GM19025 (cell line): Measurements from ENCODE around the gene RPL10A.

ENCODE experiments used
- ATAC-seq: cut with Tn5 transposase; IDR thresholded peaks from one replicate; pipeline ENCODE4 v1.9.1; 2021; ENCODE audit warnings: mild to moderate bottlenecking, low read depth, moderate library complexity; ENCODE audit not compliant: unreplicated experiment

RPL10A gene

DNA sequence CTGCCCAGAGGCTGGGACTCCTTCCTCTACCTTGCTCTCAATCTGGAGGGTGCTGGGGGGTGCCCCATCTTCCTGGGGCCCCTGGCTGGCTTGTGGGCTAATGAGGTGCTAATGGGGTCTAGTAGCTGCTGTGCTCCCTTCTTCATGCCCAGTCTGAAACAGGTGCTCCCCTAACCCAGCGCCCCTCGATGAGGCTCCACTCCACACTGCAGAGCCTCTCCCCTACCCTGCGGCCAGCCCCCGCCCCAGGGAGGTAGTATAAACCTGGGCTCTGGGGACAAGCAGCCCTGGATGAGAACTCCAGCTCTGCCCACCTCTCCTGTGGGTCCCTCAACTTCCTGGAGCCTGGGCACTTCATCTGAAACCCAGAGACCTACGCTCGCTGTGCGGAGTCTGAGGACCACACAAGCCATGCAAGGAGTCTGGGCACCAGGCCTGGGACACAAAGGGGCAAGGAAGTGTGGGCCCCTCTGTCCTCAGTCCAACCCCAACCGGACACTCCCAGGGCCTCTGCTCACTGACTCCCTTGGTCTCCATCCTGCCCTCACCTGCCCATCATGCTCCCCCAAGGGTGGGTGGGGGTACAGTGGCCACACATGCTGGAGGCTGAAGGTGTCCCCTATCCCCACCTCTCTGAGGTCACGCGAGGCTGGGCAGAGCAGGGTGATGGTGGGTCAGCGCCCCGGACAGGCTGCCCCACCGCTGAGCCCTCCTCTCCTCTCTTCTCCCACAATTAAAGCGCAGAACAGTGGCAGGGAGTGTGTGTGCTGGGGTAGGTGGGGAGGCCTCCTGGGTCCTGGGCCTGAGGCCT is 6.1 kb downstream of the RPL10A start:
- no peak for ATAC-seq

DNA sequence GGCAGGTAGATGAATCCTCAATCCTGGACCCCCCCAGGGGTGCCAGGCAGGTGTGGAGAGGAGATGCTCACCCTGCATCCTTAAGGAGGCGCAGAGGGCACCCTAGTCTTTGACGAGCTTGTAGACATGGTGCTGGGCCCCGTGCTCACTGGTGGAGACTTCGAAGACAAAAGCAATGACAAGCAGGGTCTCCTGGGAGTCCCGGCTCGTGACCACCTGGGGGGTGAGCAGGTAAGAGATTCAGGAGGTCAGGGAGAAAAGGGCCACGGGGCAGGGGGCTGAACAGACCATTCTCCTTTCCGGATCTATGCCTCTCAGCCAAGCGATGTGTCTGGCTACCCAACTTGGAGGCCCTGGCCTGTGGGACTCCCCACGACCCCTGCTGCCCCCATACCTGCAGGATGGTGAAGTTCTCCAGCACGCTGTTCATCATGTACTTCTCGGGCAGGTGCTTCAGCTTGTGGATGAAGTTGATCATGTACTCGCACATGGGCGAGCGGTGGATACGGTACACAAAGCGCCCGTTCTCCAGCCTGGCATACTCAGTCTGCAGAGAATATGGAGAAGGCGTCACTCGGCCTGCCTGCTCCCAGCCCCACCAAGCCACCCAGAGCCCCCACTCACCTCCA is 6.9 kb downstream of the RPL10A start:
- ATAC-seq = no peak

DNA sequence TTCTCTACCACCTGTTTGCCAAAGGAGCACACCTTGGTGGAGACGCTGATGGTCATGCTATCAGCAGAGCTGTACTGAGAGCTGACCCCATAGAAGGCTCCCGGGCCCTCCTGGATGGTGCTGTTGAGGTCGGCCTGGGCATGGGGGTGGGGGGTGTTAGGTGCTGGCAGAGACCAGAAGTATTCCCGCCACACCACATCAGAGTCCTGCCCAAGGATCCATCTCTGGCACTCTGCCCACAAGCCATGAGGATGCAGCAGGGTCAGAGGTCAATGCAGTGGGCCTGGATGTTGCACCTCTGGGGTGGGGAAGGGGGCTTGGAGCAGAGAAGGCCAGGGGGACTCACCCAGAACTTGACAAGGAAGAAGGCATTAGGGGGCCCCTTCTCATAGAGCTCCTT is 7.4 kb downstream of the RPL10A start:
- ATAC-seq = no peak

DNA sequence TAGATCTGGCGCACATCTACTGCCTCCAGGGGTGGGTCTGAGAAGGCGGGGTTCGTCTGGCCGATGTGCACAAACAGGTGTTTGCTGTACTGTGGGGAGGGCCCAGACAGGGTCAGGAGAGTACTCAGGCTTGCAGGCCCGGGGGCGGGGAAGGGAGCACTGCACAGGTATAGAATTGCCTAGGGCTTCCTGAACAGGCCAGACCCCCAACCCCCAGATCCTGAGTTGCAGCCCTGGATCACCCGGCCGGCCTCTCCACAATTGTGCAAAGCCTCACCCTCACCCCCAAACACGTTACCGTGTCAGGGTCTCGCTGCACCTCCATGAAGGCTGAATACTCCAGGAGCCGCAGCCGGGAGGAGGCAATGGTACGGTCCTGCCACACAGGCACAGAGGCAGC is 7.8 kb downstream of the RPL10A start:
- ATAC-seq = no peak

DNA sequence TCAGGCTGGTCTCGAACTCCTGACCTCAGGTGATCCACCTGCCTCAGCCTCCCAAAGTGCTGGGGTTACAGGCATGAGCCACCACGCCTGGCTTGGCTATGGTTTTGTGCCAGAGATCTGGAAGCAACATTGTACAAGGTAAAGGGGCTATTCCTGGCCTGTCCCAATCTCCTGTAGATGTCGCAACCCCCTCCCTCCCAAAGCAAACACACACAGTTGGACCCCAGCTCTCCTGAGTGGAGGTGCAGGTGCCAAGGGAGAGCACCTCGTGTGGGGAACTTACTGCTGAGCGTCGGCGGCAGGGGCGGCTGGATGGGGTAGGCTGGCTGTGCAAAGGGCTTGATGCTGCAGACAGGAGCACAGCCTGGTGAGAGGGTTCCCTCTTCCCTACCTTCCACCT is 8.8 kb downstream of the RPL10A start:
- no peak for ATAC-seq

DNA sequence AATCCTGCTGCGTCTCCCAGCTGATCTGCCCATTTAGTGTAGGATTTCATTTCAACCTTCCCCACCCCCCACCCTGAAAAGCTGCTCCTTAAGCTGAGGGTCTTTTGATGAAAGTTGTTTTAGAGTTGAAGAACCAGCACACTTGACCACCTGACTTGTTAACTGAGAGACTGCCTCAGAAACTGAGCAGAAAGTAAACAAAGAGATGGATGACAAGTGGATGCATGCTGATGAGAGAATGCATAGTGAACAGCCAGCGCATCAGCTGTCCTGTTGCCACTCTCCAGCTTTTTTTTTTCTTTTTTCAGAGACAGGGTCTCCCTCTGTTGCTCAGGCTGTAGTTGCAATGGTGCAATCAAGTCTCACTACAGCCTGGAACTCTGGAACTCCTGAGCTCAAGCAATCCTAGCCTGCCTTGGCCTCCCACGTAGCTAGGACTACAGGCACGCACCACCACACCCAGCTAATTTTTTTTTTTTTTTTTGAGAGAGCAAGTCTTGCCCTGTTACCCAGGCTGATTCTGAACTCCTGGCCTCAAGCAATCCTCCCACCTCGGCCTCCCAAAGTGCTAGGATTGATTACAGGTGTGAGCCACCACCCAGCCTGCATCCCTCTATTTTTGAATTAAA is 9.5 kb downstream of the RPL10A start:
- ATAC-seq = no peak

DNA sequence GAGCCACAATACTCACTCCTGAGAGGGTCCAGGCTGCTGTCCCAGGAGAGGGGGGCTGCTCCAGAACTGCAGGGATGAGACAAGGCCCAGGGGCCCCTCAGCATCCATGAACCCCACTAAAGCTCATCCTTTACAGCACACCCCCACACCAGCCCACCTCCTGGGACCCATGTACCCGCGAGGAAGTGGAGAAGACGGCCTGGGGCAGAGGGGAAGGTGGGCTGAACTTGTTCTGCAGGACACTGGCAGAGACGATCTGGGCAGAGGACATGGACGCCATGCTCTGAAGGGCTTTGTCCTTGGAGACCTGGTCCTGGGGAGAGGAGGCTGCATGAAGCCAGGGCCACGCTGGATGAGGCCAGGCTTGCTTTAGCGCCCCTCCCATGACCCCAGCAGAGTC is 10.1 kb downstream of the RPL10A start:
- no peak for ATAC-seq

DNA sequence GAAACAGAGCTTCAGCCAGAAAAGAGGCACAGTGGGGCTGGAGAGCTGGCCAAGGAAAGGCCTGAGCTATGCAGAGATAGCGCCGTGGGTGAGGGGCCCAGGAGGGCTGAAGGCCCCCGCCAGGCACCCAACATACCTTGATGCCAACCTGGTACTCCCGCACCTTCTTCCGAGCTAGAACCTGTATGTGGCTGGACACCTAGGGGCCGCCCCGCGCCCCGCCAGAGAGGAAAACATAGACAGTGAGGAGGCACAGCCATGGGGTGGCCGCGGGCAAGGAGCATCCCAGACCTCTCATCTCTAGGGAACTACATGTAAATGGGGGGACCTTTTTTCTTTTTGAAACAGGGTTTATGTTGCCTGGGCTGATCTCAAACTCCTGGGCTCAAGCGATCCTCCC is 12.0 kb downstream of the RPL10A start:
- no peak for ATAC-seq

DNA sequence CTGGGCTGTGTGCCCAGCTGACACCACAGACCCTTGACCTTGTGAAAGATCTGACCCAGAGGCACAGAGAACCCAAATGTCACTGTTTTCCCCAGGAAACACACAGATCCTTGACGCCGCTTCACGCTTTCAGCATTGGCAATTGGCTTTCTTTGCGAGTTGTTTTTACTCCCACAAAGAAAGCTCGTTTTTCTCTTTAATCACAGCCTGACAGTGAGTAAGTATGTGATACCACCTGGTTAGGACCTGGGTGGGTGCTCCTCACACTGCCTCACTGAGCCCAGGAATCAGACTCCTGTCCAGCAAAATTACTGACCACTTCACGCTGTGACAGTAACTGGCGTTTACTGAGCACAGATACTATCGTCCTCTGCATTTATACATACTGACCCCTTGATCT is 13.0 kb downstream of the RPL10A start:
- no peak for ATAC-seq

DNA sequence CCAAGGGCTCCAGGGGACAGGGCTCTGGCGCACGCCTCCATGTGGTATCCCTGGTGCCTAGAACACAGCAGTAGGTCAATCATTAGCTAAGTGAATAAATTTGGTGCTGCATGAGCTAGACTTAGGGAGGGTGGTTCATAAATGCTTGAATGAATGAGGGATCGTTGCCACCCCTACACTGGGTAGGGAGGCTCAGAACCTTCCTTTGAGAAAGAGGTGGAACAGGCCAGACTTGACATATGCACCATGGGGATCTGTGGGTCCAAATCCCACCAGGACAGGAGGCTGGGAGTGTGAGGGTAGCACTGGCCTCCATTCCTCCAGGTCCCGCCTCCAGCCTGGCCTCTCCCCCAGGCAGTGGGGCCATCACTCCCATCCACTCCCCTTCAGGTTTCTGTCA is 14.9 kb downstream of the RPL10A start:
- ATAC-seq = no peak

DNA sequence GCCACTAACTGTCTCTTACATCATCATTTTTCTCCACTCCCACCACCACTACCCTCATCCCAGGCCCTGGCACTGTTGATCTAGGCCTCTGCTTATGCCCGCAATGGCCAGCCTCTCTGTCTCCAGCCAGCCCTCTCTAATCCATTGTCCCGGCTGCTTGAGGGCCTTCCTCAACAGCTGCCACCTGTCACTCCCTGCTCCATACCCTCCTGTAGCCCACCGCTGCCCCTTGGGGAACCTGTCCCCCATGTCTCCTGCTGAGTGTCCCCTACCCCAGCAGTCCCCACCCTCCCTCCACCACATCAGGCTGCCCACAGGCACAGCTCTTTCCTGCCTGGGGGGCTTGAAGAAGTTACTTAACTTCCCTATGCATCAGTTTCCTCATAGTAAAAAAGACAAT is 15.3 kb downstream of the RPL10A start:
- no peak for ATAC-seq

DNA sequence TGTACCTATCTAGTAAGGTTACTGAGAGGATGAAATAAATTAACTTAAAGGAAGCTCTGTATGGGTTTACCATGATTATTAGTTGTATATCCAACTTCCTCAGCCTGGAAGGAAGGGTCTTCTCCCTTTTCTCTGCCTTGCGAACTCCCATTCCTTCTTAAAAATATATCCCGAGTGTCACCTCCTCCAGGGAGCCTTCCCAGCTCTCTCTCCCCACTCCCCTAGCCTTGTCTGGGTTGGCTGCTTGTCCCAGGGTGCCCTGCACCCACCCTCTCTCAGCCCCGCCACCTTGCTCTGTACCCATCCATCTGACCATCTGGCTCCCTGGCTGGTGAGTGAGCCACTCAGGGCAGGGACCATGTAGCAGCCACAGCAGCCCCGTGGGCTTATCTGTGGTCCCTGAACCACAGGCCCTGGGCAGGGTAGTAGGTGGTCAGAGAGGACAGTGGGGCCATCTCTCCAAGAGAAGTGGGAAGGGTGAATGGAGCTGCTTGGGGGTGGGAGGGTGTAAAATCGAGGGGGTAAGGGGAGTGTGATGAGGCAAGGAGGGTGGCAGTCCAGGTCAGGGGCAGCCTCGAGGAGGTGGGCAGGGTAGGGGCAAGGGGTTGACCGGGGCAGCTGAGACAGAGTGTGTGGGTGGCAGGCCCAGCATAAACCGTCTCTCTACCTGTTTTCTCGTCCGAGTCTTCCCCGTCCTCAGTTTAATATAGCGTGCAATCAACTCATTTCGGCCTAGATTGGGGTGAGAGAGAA is 15.9 kb downstream of the RPL10A start:
- ATAC-seq = no peak

DNA sequence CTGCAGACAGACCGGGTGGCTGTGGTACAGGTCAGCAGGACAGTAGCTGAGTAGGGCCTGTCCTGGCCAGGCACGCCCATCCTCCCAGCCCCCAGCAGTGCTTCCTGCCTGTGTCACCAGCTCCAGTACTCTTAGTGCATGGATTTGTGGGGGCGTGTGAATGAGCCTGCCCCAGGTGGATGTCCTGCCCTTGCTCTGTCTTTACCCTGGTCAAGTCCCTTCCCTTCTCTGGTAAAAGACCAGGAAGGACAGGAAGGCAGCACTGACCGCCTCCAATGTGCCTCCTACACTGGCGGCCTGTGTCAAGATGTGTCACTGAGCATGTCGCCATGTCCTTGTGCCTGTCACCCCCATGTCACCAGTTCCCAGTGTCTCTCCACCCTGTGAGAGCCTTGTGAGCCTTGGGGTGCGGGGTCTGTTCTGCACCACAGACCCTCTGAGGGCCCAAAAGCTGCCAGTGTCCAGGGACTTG is 16.8 kb downstream of the RPL10A start:
- ATAC-seq = no peak

DNA sequence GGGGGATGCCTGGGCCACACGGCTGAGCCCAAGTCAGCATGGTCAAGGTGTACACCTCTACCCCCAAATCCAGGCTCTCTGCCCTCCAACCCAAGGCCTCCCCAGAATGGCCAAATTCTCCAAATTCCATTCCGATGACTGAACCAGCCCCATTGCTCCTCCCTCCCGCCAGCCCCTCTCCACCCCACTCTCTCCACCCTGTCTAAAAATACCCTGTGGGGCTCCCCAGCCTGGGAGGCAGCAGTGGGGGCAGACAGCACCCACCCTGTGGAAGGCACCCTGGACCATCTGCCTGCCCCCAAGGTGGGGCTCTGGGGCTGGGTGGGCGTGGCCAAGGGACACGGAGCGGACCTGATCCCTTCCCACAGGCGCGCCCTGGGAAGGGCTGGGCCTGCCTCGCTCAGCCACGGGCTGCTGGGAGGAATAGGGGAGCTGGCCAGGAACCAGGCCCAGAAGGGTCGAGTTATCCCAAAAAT is 17.2 kb downstream of the RPL10A start:
- no peak for ATAC-seq

DNA sequence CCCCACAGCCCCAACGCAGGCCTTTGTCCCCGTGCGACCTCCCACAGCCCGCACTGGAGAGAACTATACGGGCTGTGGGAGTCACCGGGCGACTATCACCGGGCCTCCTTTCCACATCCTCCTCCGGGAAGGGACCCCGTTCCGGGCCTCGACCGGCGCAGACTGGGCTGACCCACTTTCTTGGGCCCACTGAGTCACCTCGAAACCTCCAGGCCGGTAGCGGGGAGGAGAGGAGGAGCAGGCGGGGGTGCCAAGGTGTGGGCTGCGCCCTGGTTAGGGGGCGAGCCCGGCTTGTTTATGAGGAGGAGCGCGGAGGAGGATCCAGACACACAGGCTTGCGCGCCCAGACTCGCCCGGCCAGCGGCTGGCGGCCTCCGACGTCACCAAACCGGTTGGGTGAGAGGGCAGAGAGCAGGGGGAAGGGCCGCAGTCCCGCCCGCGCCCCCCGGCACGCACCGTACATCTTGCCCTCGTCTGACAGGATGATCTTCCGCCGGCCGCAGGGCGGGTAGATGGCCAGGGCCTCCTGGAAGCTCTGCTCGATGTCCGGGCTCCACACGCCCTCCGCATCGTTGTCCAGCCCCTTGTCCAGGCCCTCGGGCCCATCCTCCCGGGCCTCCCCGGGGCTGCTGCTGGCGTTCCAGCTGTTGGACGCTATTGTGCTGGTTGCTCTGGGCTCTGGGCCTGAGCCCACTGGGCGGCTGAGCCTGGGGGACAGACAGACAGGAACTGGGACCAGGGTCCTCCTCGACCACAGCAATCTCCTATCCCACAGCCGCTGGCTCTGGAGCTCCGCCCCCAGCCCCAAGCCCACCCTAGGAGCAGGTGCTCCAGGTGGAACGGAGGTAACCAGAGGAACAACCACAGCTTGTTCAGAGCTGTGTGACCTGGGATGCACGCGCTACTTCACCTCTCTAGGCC is 18.1 kb downstream of the RPL10A start:
- ATAC-seq = no peak

DNA sequence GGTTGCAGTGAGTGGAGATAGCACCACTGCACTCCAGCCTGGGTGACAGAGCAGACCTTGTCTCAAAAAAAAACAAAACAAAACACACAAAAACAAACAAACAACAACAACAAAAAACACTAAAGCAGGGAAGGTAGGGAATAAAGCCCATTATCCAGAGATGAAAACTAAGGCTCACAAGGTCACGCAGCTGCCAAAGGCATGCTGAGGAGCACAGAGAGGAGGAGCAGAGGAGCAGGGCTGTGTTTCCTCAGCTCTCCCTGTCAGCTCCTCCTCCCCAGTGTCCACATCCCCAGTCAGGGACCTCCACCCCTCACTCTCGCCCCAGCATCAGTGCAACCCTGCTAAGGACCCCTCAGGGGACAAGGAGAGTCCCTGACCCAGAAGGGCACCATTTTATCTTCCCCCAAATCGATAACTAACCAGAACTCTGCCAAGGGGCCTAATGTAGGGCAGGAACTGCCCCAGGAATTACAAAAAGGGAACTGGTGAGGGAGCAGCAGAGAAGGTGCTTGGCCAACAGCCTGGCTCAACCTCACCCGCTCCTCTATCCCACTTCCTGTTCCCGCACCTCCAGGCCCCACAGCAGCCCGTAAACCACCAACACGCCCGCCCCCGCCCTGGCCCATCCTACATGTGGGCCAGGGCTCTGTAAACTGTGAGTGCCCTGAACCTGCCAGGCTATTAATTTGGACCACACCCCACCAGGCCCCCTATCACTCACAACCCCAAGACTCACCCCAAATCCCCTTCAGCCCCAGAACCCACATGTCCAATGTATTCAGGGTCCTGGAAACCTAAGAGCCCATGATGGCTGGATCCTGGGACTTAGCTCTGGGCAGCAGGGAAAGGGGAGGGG is 19.7 kb downstream of the RPL10A start:
- ATAC-seq = no peak

DNA sequence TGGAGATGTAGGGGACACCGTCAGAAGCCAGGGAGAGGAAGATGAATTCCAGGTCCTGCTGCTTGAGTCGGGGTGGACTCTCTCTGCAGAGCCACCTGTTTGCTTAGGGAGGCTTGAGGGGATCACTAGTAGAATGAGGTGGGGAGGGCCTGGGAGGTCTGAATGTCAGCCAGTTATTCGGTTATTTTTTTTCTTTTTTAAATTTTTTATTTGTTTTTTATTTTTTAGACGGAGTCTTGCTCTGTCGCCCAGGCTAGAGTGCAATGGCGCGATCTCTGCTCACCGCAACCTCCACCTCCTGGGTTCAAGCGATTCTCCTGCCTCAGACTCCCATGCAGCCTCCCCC is 20.3 kb downstream of the RPL10A start:
- no peak for ATAC-seq

DNA sequence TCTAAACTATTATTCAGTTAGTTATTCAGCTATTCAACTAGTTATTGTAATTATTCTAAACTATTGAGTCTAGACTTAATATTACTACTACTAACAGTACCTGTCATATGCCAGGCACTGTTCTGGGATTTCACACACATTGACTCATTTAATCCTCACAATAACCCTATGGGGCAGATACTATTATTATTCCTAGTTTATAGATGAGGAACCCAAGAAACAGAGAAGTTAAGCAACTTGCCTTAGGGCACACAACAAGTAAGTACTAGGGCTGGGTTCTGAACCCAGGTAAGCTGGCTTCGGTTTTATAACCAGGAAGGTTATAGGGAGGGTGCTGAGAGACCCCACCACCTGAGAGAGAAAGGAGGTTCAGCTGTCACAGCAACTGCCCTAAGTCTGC is 20.9 kb downstream of the RPL10A start:
- no peak for ATAC-seq
